HG03045 (cell line): ENCODE results near the gene TENM4.

ENCODE experiments used
- ATAC-seq: cut with Tn5 transposase; IDR thresholded peaks from one replicate; pipeline ENCODE4 v1.9.1; 2021; ENCODE audit warnings: mild to moderate bottlenecking, moderate library complexity; ENCODE audit not compliant: unreplicated experiment

Gene TENM4

DNA sequence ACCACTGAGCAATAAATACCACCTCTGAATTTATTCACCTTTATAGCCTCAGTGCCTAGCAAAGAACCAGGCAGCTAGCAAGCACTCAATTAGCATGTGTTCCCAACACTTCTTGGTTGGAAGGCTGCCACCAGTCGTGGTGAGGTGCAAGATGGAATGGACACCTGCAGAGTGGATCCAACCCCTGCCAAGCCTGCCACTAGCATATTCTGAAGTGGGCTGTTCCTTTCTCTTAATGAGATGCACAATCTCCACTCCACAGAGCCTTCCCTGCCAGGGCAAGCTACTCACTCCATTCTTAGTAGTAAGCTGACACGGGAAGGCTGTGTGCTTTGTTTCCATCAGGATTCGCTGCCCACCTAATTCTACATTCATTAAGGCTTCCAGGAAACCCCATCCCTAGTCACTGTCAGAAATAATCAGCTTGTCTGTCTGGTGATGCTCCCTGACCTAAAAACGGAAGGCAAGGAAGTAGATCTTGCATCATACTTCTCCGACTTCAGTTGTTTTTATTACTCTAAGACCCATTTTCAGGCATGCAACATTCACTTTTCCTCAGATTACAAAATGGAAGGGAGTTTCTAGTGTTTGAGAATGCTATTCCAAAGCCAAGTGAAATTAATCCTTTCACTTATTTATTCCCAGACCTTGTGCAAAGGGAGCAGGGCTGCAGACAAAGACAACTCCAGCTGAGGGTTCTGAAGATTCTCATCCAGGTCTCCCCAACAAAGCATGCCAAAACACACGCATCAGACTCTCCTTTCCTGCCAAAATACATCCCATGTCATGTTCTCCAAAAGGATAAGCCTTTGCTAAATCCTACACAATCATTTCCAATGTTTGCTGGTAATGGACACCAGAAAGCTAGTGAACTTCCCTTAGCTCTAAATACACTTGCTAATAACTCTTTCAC lies 128.0 kb downstream of the TENM4 start:
- ATAC-seq = no peak

DNA sequence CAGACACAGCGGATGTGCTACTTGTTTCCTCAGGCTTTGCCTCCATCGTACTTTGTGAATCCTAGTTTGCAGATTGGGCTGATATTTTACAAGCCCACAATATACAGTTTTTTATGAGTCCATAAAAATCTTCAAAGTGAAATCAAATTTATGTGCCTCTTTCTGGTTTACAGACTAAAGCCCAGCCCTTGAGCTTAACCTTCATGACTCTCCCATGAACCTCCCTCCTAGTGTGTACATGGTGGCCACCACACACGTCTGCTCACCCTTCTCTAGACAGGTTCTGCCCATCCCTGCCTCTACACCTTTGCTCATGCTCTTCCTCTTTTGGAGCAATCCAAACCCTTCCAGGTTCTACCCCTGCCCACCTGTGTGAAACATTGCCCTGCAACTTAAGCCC lies 129.4 kb downstream of the TENM4 start:
- no peak for ATAC-seq

GRCh38 chr11:79309407-79309806 lies 131.4 kb downstream of the TENM4 start:
- no peak for ATAC-seq

DNA sequence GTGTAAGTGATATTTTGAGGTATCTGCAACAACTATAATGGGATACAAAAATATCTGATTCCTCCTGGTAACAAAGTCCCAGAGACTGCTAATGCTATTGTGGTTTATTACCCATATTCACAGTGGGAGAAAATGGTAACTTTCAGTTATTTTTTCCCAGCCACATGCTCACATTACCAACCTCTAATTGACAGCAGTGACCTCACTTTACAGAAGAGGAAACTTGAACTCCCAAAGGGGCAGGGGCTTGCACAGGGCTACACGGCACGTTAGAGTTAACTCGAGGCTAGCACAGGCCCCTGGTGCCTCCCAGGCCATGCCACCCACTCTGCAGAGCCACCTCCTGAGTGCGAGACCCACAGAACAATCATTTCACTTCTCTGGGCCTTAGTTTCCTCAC lies 132.4 kb downstream of the TENM4 start:
- no peak for ATAC-seq

DNA sequence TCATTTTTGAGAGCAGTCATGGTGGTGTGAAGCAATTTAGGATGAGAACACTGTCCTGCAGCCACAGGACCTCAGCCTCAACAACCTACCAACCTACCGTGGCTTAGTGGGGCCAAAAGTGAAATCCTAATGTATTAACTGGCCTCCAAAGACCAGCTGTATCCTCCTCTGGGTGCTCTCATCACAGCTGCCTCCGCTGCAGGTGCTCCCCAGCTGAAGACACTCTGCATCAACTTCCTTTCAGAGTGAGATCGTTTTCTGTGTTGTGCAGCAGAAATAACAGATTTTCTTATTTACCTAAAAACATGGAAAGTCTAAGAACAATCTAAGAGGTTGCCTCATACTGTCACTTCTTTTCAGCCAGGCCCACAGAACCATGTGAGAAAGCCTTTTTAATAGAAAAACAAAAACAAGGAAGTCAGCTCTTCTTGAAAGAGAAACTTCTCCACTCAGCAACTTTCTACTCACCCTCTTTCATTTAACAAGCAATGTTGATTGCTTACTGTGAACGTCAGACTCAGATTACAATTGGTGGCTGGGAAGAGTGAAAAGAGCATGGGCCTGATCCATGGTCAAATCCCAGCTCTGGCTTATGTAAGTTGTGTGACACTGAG lies 136.1 kb downstream of the TENM4 start:
- no peak for ATAC-seq

DNA sequence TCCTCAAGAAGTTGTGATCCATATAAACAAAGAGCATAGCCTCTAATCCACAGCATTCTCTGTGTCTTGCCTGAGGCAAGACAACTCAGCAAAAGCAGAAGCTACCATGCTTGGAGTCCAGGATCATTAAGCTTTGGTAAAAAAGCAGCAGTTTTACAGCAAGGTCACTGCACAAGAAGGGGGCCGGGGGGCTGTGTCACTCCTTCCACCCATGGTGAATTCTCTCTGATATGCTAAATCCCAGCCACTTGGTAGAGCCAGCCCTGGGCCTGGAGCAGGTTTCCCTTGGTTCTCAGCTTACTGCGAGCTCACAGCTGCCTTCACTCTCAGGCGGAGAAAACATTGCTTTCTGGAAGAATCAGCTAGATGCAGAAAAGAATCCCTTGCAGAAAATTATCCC lies 144.7 kb downstream of the TENM4 start:
- no peak for ATAC-seq

DNA sequence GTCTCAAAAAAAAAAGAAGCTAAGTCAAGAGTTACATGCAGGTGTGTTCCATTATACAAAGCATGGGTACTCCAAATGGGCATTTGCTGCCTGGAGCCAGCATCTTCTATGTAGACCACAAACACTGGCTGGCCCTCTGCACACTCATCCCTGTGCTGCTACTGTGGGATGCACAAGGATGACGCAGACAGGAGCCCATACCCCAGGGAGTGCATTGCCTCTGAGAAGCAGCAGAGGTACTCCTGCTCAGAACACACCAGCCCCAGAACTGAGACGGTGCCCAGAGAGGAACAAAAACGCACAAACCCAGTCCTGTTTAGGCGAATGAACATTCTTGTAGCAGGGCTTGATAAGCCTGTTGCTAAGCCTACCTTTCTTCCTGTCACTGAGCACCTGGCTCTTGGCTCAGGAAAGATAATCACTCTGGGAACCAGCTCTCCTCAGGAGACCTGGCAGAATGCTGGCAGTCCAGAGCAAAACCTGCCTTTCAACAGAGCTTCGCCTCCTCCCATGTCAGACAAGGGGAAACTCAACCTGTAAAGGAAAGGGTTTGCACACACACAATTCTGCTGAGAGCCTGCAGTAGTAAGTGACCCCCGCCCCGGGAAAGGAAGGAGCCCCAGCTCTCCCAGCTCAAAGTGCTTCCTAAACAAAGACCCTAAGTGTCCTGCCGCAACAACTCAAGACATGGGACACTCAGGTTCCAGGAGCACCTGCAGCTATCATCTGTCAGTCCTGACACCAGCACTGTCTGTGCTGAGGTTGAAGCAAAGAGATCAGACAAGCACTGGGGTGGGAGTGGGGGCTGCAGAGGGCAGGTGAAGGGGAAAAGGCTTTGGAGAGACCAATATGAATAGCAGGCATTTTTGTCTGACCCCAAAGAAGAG lies 145.7 kb downstream of the TENM4 start:
- ATAC-seq = no peak

GRCh38 chr11:79291948-79292347 lies 148.9 kb downstream of the TENM4 start:
- ATAC-seq = no peak

- no peak for ATAC-seq
These were observed 150.1 kb downstream of the TENM4 start for GRCh38 chr11:79290761-79291160.

- no peak for ATAC-seq
These were observed 152.9 kb downstream of the TENM4 start for GRCh38 chr11:79287952-79288351.

DNA sequence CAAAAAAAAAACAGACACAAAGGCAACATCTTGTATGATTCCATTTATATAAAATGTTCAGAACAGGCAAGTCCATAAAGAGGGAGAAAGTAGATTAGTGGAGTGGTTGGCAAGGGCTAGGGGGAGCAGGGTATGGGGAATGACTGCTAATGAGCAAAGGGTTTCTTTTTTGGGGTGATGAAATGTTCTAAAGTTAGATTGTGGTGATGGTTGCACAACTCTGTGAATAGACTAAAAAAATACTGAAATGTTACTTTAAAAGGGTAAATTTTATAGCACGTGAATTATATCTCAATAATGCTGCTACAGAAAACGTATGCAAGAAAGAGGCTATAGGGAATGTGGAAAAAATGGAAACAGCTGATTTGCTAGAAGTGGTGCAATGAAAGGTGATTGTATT lies 155.1 kb downstream of the TENM4 start:
- ATAC-seq = no peak

DNA sequence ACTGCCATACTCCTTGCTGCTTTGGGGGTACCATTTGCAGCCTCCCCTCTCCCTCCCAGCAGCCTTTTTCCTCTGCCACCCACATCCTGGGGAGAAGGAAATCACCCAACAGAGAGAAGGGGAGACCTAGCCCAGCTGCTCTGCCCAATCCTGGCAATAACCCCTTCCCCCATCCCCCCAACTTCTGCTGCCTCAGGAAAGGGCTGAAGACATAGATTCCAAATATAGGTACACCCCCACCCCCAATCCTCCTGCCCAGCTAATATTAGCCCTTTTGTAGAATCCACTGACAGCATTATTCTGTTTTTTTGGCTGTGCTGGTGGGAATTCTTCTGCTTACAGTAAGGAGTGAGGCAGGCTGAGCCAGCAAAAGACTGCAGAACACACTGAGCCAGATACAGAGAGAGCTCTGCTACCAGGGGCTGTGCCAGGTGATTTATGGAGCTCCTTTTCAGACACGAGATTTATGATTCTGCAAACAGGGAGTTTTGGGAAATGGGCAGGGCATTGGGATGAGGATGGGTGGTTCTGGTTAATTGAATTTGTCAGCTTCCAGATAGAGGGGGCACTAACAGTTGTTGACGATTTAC lies 164.0 kb downstream of the TENM4 start:
- no peak for ATAC-seq

DNA sequence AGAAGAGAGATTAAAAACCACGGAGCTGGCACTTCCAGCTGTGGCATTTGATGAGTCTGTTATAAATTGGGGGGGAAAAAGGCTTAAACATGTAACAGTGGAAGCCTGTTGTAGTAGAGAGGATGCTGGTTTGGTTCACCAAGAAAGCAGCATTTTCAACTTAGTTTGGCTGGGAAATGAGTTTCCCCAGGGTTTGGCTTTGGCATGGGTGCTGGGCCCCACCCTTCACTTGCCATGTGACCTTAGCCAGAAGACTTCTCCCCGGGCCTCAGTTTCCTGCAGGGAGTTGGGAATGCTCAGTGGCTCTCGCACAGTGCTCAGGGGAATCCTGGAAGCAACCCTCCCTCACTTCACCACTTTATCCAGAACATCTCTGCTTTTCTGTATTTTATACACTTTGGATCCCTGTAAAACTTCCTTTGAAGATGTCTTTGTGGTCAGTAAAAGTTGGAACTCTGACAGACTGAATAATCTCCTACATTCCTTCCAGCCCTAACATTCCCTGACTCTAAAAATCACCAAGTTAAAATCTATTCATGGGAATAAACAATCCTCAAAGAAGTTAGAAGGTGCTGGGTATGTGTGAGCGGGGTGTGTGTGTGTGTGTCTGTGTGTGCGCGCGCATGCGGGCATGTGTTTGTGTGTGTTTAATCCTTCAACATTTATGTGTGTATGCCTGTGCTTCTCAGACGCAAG lies 166.0 kb downstream of the TENM4 start:
- no peak for ATAC-seq

DNA sequence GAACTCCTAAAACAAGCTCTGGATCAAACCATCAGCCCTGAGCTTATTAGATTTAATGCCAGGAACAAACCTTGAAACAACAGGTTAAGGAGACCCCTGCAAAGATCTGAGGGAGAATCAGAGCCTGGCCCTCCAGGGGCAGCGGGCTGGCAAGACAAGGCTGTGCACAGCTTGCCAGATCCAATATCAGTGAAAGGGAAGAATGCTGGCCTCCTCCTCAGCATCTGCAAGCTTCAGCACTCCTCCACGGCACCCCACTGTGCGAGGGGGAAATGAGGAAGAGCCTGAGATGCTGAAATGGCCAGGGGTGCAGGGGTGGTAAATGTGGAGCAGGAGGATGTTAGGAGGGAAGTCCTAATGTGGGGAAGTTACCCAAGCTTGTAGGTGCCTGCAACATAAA lies 167.0 kb downstream of the TENM4 start:
- ATAC-seq = no peak

DNA sequence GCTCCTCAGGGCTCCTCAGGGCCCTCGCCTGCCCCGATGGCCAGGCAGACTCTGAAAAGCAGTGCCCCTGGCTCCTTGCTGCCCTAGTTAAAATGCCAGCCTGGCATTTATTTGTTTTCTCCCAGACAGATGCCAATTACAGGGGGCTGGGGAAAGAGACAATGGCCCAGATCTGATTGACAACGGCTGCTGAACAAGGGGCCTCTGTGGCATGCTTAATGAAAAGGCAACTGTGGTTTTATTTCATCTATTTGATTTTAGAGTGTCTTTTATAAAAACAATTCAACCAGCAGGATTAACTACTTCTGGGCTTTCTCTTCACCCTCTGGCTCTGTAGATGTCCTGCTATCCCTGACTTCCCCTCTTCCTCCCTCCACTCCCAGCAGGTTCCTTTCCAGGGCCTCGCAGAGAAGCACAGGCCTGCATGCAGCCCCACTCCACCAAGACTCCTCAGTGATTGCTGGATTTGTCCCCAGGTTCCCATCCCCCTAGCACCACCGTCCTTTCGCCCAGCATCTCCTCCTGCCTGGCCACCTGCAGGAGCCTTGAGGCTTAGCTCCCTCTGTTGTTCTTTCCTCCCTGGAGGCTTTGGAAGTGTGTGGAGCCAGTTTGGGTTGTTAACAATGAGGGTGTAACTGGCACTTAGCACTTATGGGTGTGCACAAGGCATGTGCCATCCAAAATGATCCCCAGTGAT lies 171.1 kb downstream of the TENM4 start:
- ATAC-seq = no peak

DNA sequence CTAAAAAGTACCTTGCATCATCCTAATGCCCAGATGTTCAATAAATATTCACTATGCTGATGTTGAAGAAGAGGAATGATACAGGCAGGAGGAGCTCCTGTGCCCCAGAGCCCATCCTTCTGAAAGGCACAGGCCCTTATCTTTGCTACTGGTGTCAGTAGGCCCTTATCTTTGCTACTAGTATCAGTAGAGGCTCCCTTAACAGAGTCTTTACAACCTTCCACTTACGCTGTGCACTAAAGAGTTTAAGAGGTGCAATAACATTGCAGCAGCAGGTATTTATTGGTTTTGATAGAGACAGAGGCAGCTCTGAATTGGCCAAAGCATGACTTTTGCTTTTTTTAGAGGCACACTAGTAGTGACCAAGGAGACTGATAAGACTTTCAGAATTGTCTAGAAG lies 174.4 kb downstream of the TENM4 start:
- no peak for ATAC-seq

DNA sequence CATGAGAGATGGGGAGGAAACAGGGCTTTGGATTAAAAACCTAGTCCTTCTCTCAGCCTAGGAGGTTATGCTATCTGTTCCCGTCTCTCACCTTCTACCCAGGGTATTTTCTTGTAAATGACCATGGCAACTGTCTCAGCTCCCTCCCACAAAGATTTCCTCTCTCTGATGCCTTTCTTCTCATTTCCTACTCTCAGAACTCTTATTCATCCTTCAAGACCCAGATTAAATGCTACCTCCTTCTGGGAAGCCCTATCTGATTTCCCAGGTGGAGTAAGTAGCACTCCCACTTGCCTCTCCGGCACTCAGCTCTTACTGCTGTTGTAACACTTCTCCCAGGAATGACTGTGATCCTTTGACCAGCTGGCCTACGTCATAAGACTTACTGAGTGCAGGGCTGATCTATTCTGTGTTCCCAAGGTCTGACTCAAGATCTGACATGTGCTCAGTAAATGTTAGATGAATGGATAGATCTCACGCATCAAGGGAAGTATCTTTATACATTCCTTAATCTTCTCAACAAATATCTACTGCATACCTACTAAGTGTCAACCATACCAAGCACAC lies 175.0 kb downstream of the TENM4 start:
- no peak for ATAC-seq

DNA sequence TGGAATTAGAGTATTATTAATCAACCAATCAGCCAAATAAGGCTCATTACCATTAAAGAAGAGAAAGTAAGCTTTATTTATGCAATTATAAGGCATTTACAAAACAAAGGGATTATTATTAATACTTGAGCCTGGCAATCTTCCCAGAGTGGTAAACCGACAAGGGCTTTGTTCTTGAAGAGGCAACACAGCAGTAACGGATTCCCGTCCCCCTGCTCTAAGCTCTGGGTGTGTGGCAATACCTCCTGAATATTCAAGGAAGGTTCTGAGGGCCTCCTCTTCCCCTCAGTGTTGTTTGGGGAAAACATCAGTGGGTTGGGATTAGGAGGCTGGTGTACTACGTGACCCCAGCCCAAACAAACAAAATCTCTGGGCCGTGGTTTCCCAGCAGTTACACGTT lies 176.5 kb downstream of the TENM4 start:
- no peak for ATAC-seq

- ATAC-seq = no peak
These were observed 177.8 kb downstream of the TENM4 start for GRCh38 chr11:79263001-79263400.

GRCh38 chr11:79262221-79262620 lies 178.6 kb downstream of the TENM4 start:
- ATAC-seq = no peak
